Prostate gland (tissue), 2 donors: ENCODE measurements around the gene SMYD3.

ENCODE experiments used
- CTCF ChIP-seq, 4 experiments: fragments of 200-600 bp in 2 of 4; fragments of 450-650 bp in 2 of 4; sonication (generic) in 2 of 4; IDR thresholded peaks; 1 replicate in 3 of 4; 2 replicates in 1 of 4; pipeline ENCODE4 v1.5.1; 2016 to 2019; ENCODE audit warnings: antibody characterized with exemption in 4 of 4, mild to moderate bottlenecking in 2 of 4, moderate library complexity in 2 of 4
- POLR2A ChIP-seq: fragments of 450-650 bp; IDR thresholded peaks from one replicate; pipeline ENCODE4 v1.6.1; 2016; ENCODE audit warnings: antibody characterized with exemption, mild to moderate bottlenecking
- POLR2AphosphoS5 ChIP-seq: sonication (generic); formaldehyde crosslinking; IDR thresholded peaks from one replicate; pipeline ENCODE4 v1.6.1; 2017; ENCODE audit warnings: antibody characterized with exemption

- TF ChIP-seq CTCF (IDR thresholded peaks at IDR 0.05), result no peak
- no peak for TF ChIP-seq POLR2A
- no peak for TF ChIP-seq POLR2AphosphoS5
Measured at GRCh38 chr1:245831518-245831917, 675.6 kb downstream of the SMYD3 start.
